HL-60 (cell line): ENCODE data around the gene PIMREG.

Experiments used
- DNase-seq, 2 experiments: peaks; one replicate each; pipeline ENCODE4 v3.0.0-alpha.2; 2010 to 2020; ENCODE audit warnings: low read depth in 1 of 2, low spot score in 1 of 2
- H3K27ac ChIP-seq: fragments of 250-450 bp; sonication (Bioruptor Pico); replicated peaks from 2 replicates; pipeline ENCODE4 v1.5.1; 2020; ENCODE audit warnings: mild to moderate bottlenecking, moderate library complexity
- H3K27me3 ChIP-seq: fragments of 250-450 bp; sonication (Bioruptor Pico); 2 replicates; pipeline ENCODE4 v1.5.1; 2021; ENCODE audit warnings: mild to moderate bottlenecking, moderate library complexity; ENCODE audit not compliant: insufficient read depth, poor library complexity, severe bottlenecking
- H3K4me3 ChIP-seq: replicated peaks from 2 replicates; pipeline ENCODE4 v1.5.1; 2011; ENCODE audit warnings: mild to moderate bottlenecking, control low read depth, low read length; ENCODE audit not compliant: insufficient read depth
- GABPA ChIP-seq: IDR thresholded peaks from 2 replicates; pipeline ENCODE4 v1.6.1; 2012; ENCODE audit warnings: low read depth
- POLR2AphosphoS5 ChIP-seq: IDR thresholded peaks from 2 replicates; pipeline ENCODE4 v1.6.1; 2012; ENCODE audit warnings: low read depth
- SPI1 ChIP-seq: IDR thresholded peaks from 2 replicates; pipeline ENCODE4 v1.6.1; 2012; ENCODE audit warnings: low read depth, mild to moderate bottlenecking, borderline replicate concordance
- TF ChIP-seq, protein P1 (sequence below): IDR thresholded peaks from one replicate; pipeline ENCODE4 v1.5.1; 2011; ENCODE audit warnings: low read length, control low read depth, inconsistent platforms; ENCODE audit not compliant: insufficient read depth
- TF ChIP-seq, protein P2 (sequence below): IDR thresholded peaks from 2 replicates; pipeline ENCODE4 v1.6.1; 2012; ENCODE audit warnings: low read depth; ENCODE audit not compliant: insufficient replicate concordance

The PIMREG gene

DNA sequence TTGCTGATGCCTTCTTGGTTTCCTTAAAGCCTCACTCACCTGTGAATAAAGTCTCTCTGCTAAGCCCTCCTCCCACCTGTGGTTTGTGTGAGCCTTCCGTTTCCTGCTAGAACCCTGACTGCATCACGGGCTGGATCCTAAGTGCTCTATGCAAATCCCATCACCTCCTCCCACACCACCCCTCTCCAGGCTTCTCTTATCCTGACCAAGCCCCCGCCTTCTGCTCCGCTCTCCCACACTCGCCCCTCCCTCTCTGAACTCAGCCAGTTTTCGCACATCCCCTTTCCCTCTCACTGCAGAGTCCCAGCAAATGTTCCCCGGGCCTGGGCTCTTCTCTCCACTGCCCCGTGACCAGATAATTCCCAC, 51.8 kb downstream of the PIMREG start:
- DNase-seq: no peak
- Histone ChIP-seq H3K27me3 (no peaks in the 10 kb centered on the region), H3K4me3 (no peak overlapping the region), H3K27ac (no peak overlapping the region)
- TF ChIP-seq, protein P1, sequence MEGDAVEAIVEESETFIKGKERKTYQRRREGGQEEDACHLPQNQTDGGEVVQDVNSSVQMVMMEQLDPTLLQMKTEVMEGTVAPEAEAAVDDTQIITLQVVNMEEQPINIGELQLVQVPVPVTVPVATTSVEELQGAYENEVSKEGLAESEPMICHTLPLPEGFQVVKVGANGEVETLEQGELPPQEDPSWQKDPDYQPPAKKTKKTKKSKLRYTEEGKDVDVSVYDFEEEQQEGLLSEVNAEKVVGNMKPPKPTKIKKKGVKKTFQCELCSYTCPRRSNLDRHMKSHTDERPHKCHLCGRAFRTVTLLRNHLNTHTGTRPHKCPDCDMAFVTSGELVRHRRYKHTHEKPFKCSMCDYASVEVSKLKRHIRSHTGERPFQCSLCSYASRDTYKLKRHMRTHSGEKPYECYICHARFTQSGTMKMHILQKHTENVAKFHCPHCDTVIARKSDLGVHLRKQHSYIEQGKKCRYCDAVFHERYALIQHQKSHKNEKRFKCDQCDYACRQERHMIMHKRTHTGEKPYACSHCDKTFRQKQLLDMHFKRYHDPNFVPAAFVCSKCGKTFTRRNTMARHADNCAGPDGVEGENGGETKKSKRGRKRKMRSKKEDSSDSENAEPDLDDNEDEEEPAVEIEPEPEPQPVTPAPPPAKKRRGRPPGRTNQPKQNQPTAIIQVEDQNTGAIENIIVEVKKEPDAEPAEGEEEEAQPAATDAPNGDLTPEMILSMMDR: no peak
- TF ChIP-seq GABPA (no peak), POLR2AphosphoS5 (no peak)
- TF ChIP-seq, protein P2, sequence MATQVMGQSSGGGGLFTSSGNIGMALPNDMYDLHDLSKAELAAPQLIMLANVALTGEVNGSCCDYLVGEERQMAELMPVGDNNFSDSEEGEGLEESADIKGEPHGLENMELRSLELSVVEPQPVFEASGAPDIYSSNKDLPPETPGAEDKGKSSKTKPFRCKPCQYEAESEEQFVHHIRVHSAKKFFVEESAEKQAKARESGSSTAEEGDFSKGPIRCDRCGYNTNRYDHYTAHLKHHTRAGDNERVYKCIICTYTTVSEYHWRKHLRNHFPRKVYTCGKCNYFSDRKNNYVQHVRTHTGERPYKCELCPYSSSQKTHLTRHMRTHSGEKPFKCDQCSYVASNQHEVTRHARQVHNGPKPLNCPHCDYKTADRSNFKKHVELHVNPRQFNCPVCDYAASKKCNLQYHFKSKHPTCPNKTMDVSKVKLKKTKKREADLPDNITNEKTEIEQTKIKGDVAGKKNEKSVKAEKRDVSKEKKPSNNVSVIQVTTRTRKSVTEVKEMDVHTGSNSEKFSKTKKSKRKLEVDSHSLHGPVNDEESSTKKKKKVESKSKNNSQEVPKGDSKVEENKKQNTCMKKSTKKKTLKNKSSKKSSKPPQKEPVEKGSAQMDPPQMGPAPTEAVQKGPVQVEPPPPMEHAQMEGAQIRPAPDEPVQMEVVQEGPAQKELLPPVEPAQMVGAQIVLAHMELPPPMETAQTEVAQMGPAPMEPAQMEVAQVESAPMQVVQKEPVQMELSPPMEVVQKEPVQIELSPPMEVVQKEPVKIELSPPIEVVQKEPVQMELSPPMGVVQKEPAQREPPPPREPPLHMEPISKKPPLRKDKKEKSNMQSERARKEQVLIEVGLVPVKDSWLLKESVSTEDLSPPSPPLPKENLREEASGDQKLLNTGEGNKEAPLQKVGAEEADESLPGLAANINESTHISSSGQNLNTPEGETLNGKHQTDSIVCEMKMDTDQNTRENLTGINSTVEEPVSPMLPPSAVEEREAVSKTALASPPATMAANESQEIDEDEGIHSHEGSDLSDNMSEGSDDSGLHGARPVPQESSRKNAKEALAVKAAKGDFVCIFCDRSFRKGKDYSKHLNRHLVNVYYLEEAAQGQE: no peak

DNA sequence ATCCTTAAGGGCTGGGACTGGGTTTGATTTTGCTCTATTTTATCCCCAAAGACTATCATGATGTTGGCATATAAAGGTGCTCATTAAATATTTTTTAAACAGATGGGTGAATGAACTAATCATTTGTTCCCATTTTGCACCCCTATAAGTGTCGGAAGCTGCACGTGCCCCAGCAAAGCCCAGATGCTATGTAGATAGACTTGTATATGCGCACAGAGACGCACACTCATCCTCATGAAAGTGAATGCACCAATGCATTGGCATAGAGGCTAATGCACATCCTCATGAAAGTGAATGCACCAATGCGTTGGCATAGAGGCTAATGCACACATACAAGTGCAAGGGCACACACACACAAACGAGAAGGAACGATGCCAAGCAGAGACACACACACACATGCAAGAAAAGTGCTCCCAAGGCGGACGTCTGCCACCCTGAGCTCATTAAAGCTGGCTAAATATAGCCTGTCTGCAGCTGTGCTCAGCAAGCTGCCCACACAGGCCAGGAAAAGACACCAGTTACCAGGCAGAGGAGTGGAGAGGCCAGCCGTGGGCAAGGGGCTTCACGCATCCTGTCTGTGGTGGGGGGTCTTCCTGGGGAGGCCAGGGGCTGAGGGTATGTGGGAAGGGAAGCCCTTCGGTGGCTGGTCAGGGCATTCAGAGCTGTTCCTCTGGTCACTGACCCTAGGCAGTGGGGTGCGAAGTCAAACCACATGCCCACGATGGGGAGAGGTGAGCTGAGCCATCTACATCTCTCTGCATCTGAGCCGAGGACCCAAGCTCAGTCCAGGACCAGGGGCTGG, 52.6 kb downstream of the PIMREG start:
- no peak for DNase-seq
- TF ChIP-seq GABPA (no peak), SPI1 (no peak), POLR2AphosphoS5 (no peak)
- TF ChIP-seq, protein P1: no peak
- TF ChIP-seq, protein P2: no peak
- no peaks in the 10 kb centered on the region for H3K27me3 ChIP-seq
- H3K27ac ChIP-seq: no peak overlapping the region
- H3K4me3 ChIP-seq: no peak overlapping the region

DNA sequence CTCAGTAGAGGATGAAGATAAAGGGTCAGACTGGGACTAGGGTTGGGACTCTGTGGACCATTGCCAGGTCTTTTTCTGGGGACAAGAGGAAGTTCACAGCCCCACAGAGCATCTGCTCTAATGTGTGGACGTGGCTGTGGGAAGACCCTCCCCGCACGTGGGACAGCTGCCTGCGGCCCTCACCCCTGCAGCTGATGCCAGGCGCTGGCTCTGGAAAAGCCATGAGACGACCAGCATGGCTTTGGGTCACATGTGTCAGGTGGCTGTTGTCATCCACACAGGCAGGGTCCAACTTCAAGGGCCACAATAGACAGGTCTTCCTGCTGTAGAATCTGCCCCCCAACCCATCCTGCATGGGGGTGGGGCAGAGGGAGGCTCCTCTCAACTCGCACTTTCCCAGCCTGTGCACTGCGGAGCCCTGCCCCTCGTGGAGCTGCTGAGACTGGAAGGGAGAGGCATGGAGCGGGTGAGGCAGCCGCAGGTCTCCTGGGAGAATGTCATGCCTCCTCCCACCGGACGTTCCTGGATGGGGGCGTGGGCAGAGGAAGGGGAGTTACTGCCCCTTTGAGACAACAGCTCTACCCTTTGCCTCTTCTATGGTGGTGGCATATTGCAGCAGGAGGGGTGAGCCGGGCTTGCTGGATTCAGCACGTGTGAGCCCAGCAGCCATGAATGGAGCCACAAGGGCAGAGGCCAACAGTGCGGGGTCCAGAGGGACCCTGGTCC, 53.4 kb downstream of the PIMREG start:
- TF ChIP-seq, protein P1: no peak
- no peak for TF ChIP-seq SPI1
- Histone ChIP-seq H3K27me3 (no peaks in the 10 kb centered on the region), H3K27ac (no peak overlapping the region), H3K4me3 (no peak overlapping the region)
- no peak for DNase-seq

DNA sequence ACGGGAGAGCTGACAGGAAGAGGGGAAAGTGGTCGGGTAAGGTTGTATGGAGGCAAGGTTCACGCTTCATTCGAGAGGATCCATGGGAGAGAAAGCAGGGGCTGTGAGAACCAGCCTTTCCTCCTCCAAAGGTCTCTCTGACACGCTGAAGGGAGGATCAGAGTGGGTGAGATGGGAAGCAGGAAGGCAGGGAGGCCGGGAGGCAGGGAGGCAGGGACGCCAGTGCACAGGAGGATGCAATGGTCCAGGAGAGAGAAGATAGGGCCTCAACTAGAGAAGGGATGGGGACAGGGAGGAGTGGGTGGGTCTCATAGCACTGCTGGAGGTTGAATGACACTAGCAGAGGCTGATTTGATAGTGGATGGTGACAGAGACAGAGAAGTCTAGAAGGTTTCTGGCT, 54.1 kb downstream of the PIMREG start:
- DNase-seq: no peak
- no peak overlapping the region for H3K27ac ChIP-seq
- no peaks in the 10 kb centered on the region for H3K27me3 ChIP-seq
- H3K4me3 ChIP-seq: no peak overlapping the region
- TF ChIP-seq, protein P2: no peak
- TF ChIP-seq GABPA: no peak
